ENCODE measurements around the gene CATSPERZ.

Gene CATSPERZ

GRCh38 chr11:64299847-64300648 lies at the start of gene CATSPERZ:
Gene CATSPERZ, plus strand, starts transcription at chr11:64300358. Its CDS starts 53 bp downstream, at chr11:64300411.
- DNase-seq, result no peak

GRCh38 chr11:64250415-64251015 lies 49.6 kb upstream of the CATSPERZ start:
- DNase-seq, result no peak

- no peak for DNase-seq
Observed at GRCh38 chr11:64251016-64251752, 49.0 kb upstream of the CATSPERZ start, which contains the start of gene PLCB3. Gene PLCB3, plus strand, starts transcription at chr11:64251530. Its CDS starts 120 bp downstream, at chr11:64251650.

GRCh38 chr11:64251753-64252002 lies 48.5 kb upstream of the CATSPERZ start:
- DNase-seq, result no peak

GRCh38 chr11:64252003-64252872 lies 47.9 kb upstream of the CATSPERZ start:
- DNase-seq, result no peak

GRCh38 chr11:64253043-64253442 lies 47.1 kb upstream of the CATSPERZ start:
- DNase-seq, result no peak

- DNase-seq, result no peak
Observed at GRCh38 chr11:64253481-64253880, 46.7 kb upstream of the CATSPERZ start.

GRCh38 chr11:64254326-64254725 lies 45.8 kb upstream of the CATSPERZ start:
- DNase-seq, result no peak

GRCh38 chr11:64255135-64256128 lies 44.7 kb upstream of the CATSPERZ start:
- no peak for DNase-seq

GRCh38 chr11:64256300-64256699 lies 43.9 kb upstream of the CATSPERZ start:
- DNase-seq, result no peak

- DNase-seq, result no peak
Observed at GRCh38 chr11:64258356-64258755, 41.8 kb upstream of the CATSPERZ start.

- DNase-seq, result no peak
Observed at GRCh38 chr11:64258946-64259532, 41.1 kb upstream of the CATSPERZ start.

- DNase-seq, result no peak
Observed at GRCh38 chr11:64259533-64260067, 40.6 kb upstream of the CATSPERZ start.

GRCh38 chr11:64260147-64260708 lies 39.9 kb upstream of the CATSPERZ start:
- DNase-seq, result no peak

- no peak for DNase-seq
Observed at GRCh38 chr11:64261556-64262080, 38.5 kb upstream of the CATSPERZ start.

- DNase-seq, result no peak
Observed at GRCh38 chr11:64262271-64263002, 37.7 kb upstream of the CATSPERZ start.

- DNase-seq, result no peak
Observed at GRCh38 chr11:64263021-64263946, 36.9 kb upstream of the CATSPERZ start.

GRCh38 chr11:64263947-64264317 lies 36.2 kb upstream of the CATSPERZ start:
- no peak for DNase-seq

Measured in right hindlimb (tissue), 1 donor.